Neuronal stem cell (in vitro differentiated cells): ENCODE results near the gene RPS6KC1.
A peak's percentile ranks its signal among the peaks of the same experiment; 100 is the strongest.

Experiments used
- DNase-seq: peaks from one replicate; pipeline ENCODE4 v3.0.0-alpha.2; 2013; ENCODE audit warnings: low spot score
- H2AFZ ChIP-seq: one replicate; pipeline ENCODE4 v1.6.1; 2013; ENCODE audit warnings: mild to moderate bottlenecking, low read length, inconsistent platforms
- H2AK5ac ChIP-seq: 2 replicates; pipeline ENCODE4 v1.6.1; 2013; ENCODE audit warnings: low read depth, mild to moderate bottlenecking, inconsistent platforms, low read length, moderate library complexity, mixed read lengths
- H2BK120ac ChIP-seq: 2 replicates; pipeline ENCODE4 v1.6.1; 2013; ENCODE audit warnings: low read depth, mild to moderate bottlenecking, inconsistent platforms, low read length, moderate library complexity, mixed read lengths
- H2BK12ac ChIP-seq: one replicate; pipeline ENCODE4 v1.6.1; 2013; ENCODE audit warnings: low read length, inconsistent platforms
- H2BK15ac ChIP-seq: 2 replicates; pipeline ENCODE4 v1.6.1; 2013; ENCODE audit warnings: mild to moderate bottlenecking, low read length, inconsistent platforms, mixed read lengths
- H2BK5ac ChIP-seq: one replicate; pipeline ENCODE4 v1.6.1; 2013; ENCODE audit warnings: inconsistent platforms, mild to moderate bottlenecking, low read length, moderate library complexity
- H3K14ac ChIP-seq: one replicate; pipeline ENCODE4 v1.6.1; 2013; ENCODE audit warnings: low read length, inconsistent platforms
- H3K18ac ChIP-seq: 2 replicates; pipeline ENCODE4 v1.6.1; 2013; ENCODE audit warnings: low read length, inconsistent platforms
- H3K23ac ChIP-seq: 2 replicates; pipeline ENCODE4 v1.6.1; 2013; ENCODE audit warnings: low read depth, mild to moderate bottlenecking, mixed read lengths, low read length, inconsistent platforms; ENCODE audit not compliant: poor library complexity
- H3K27ac ChIP-seq: replicated peaks from 3 replicates; pipeline ENCODE4 v1.5.1; 2013; ENCODE audit warnings: low read length, inconsistent platforms
- H3K27me3 ChIP-seq, 3 experiments: 2 replicates each; pipeline ENCODE4 v1.6.1; 2013; ENCODE audit warnings: low read length in 3 of 3, mild to moderate bottlenecking in 2 of 3, inconsistent platforms in 1 of 3, low read depth in 1 of 3, mixed read lengths in 1 of 3, moderate library complexity in 1 of 3; ENCODE audit not compliant: control insufficient read depth in 3 of 3, insufficient read depth in 3 of 3
- H3K36me3 ChIP-seq, 2 donors: replicated peaks in 1 of 2; 2 replicates each; pipeline ENCODE4 v1.6.1; 2013; ENCODE audit warnings: low read length in 2 of 2; ENCODE audit not compliant: control insufficient read depth in 2 of 2, insufficient read depth in 2 of 2
- H3K4ac ChIP-seq: 2 replicates; pipeline ENCODE4 v1.6.1; 2013; ENCODE audit warnings: inconsistent platforms, mild to moderate bottlenecking, low read length, moderate library complexity
- H3K4me1 ChIP-seq, 2 donors: 1 replicate in 1 of 2; 2 replicates in 1 of 2; pipeline ENCODE4 v1.6.1; 2013; ENCODE audit warnings: low read length in 2 of 2, low read depth in 1 of 2; ENCODE audit not compliant: control insufficient read depth in 2 of 2, insufficient read depth in 1 of 2
- H3K4me2 ChIP-seq: one replicate; pipeline ENCODE4 v1.6.1; 2013; ENCODE audit warnings: mild to moderate bottlenecking, low read length, inconsistent platforms; ENCODE audit not compliant: insufficient read depth, poor library complexity, severe bottlenecking
- H3K4me3 ChIP-seq, 2 donors: 2 replicates each; pipeline ENCODE4 v1.5.1; 2013; ENCODE audit warnings: low read length in 2 of 2, mild to moderate bottlenecking in 2 of 2, inconsistent platforms in 1 of 2, moderate library complexity in 1 of 2
- H3K79me1 ChIP-seq: one replicate; pipeline ENCODE4 v1.6.1; 2013; ENCODE audit warnings: low read depth, mild to moderate bottlenecking, inconsistent platforms, low read length, moderate library complexity
- H3K9ac ChIP-seq: one replicate; pipeline ENCODE4 v1.6.1; 2013; ENCODE audit warnings: mild to moderate bottlenecking, low read depth, low read length, inconsistent platforms; ENCODE audit not compliant: poor library complexity
- H3K9me3 ChIP-seq, 2 donors: replicated peaks in 1 of 2; 2 replicates each; pipeline versions ENCODE3 to v1.6.1; 2013; ENCODE audit warnings: low read length in 2 of 2, mild to moderate bottlenecking in 2 of 2, inconsistent platforms in 1 of 2, low read depth in 1 of 2, mixed read lengths in 1 of 2, moderate library complexity in 1 of 2; ENCODE audit not compliant: control insufficient read depth in 2 of 2, insufficient read depth in 1 of 2
- H4K8ac ChIP-seq: one replicate; pipeline ENCODE4 v1.6.1; 2013; ENCODE audit warnings: low read depth, mild to moderate bottlenecking, inconsistent platforms, low read length, moderate library complexity
- H4K91ac ChIP-seq: one replicate; pipeline ENCODE4 v1.6.1; 2013; ENCODE audit warnings: low read length, low read depth, mild to moderate bottlenecking, inconsistent platforms; ENCODE audit not compliant: poor library complexity
- WGBS, 2 donors: extraction: QIAGEN DNeasy Blood & Tissue Kit; methylation state at CpG; one replicate each; pipeline ENCODE4 v1.1.7; 2013; ENCODE audit warnings: missing lambda C conversion rate in 2 of 2, mixed read lengths in 1 of 2; ENCODE audit not compliant: insufficient read length in 2 of 2, insufficient replicate concordance in 1 of 2; ENCODE audit errors: extremely low coverage in 2 of 2; 5-methylcytosine and 5-hydroxymethylcytosine counted together

Gene RPS6KC1

DNA sequence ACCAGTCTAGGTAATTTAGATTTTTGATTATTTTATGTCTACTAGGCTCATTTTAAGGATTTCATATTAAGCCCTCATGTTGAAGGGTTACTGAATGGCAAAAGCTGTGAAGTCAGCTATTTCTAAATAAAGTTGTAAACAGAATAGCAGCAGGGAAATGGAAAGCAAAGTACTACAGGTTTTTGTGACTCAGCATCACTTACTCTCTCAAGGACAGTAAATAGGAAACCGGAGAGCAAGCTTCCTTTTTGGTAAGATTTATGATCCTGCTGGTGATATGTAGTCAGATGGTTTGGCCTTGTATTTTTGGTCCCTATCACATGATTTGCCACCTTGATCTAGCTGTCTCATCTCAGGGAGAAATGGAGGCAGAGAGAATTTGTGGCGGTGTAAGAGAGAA, 226.0 kb downstream of the RPS6KC1 start:
- peaks cover 0 to 13% of the 10 kb centered on the region in 2 donors for H3K4me1 ChIP-seq
- no peak for DNase-seq
- H4K91ac ChIP-seq, result no peak overlapping the region
- H3K9ac ChIP-seq, result no peak overlapping the region
- H3K27me3 ChIP-seq, result no peaks in the 10 kb centered on the region
- no peaks in the 10 kb centered on the region for H3K79me1 ChIP-seq
- no peak overlapping the region for H3K4ac ChIP-seq
- H3K4me3 ChIP-seq, result no peak overlapping the region
- H2AFZ ChIP-seq, result no peak overlapping the region
- no peak overlapping the region for H2BK120ac ChIP-seq
- H2BK12ac ChIP-seq, result no peak overlapping the region
- H2BK15ac ChIP-seq, result no peak overlapping the region
- WGBS, 2 donors, result no CpG with 5 or more reads among the region's 2 CpGs
- no peak overlapping the region for H3K23ac ChIP-seq
- H3K4me2 ChIP-seq, result no peak overlapping the region
- no peak overlapping the region for H4K8ac ChIP-seq
- H2AK5ac ChIP-seq, result no peak overlapping the region
- no peaks in the 10 kb centered on the region for H3K9me3 ChIP-seq
- H3K27ac ChIP-seq, result no peak overlapping the region
- H3K18ac ChIP-seq, result no peak overlapping the region
- H3K14ac ChIP-seq, result no peak overlapping the region
- no peak overlapping the region for H2BK5ac ChIP-seq
- peaks cover 0 to 9% of the 10 kb centered on the region in 2 donors for H3K36me3 ChIP-seq

DNA sequence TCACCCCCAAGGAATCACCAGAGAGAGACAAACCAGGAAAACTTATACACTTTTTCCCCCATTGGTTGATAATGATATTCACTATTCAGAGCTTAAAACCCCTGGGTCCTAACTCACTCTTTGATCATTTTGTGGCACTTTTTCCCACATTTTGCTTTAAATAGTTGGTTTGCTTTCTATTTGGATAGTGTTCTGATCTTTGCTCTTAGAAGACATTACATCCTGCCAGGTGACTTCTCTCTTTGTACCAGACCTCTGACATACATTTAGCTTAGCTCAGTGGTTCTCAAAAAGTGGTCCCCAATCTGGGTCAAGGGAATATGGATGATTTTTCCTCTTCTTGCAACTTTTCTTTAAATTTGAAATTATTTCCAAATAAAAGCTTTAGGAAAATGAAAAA, 228.4 kb downstream of the RPS6KC1 start:
- Histone ChIP-seq H3K4me3 (no peak overlapping the region), H3K9me3 (no peaks in the 10 kb centered on the region), H3K27ac (no peak overlapping the region), H2AFZ (no peak overlapping the region), H3K14ac (no peak overlapping the region), H3K79me1 (no peaks in the 10 kb centered on the region), H2BK15ac (no peak overlapping the region), H3K4me2 (no peak overlapping the region), H3K18ac (no peak overlapping the region), H3K27me3 (no peaks in the 10 kb centered on the region), H4K91ac (no peak overlapping the region), H2BK12ac (no peak overlapping the region), H3K4me1 (peaks cover 0 to 14% of the 10 kb centered on the region in 2 donors), H2BK5ac (no peak overlapping the region), H3K4ac (no peak overlapping the region), H3K36me3 (no peaks in the 10 kb centered on the region), H3K23ac (no peak overlapping the region), H3K9ac (no peak overlapping the region), H4K8ac (no peak overlapping the region), H2AK5ac (no peak overlapping the region), H2BK120ac (no peak overlapping the region)
- DNase-seq, result no peak

DNA sequence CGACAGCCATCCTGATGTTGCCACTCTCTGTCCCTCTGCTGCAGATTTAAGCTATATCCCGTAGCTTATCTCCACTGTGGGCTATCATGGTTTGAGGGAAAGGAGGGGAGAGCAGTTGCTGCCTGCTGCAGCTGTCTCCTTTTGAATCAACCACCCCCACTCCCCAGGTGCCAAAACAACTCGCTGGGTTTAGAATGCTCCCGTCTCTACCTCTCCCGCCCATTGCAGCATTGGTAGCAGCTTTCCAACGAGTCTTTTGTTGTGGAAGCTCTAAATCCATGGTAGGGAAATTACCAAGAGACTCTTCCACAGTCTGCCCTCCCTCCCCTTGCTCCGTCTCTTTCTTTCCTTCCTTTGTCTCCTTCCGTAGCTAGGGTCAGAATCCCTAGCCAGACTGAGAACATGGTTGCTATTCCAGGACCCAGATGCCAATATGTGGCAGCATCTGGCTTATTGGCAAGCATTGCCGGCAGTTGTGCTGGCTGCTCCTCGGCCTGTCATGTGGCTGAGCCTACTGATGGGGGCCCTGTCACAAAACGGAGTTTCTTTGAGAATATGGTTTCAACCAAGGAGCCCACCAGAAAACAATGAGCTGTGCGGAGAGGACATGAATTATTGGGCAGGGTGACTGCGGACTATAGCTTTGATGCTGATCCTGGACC, 230.7 kb downstream of the RPS6KC1 start:
- no peaks in the 10 kb centered on the region for H3K9me3 ChIP-seq
- no peak overlapping the region for H2BK5ac ChIP-seq
- H3K4me3 ChIP-seq, result no peak overlapping the region
- peaks cover 0 to 14% of the 10 kb centered on the region in 2 donors for H3K4me1 ChIP-seq
- H3K23ac ChIP-seq, result no peak overlapping the region
- DNase-seq, result no peak
- peak overlapping the region; percentile 68 for H3K18ac ChIP-seq
- no peak overlapping the region for H3K4ac ChIP-seq
- H2AK5ac ChIP-seq, result no peak overlapping the region
- H3K14ac ChIP-seq, result no peak overlapping the region
- H4K91ac ChIP-seq, result peak overlapping the region; percentile 14
- H2BK120ac ChIP-seq, result no peak overlapping the region
- H3K4me2 ChIP-seq, result no peak overlapping the region
- H3K27ac ChIP-seq, result peak overlapping the region; percentile 5
- no peak overlapping the region for H4K8ac ChIP-seq
- no peaks in the 10 kb centered on the region for H3K36me3 ChIP-seq
- H3K9ac ChIP-seq, result peak overlapping the region; percentile 45
- no peaks in the 10 kb centered on the region for H3K27me3 ChIP-seq
- no peak overlapping the region for H2AFZ ChIP-seq
- WGBS, 2 donors, result no CpG with 5 or more reads among the region's 13 CpGs
- no peak overlapping the region for H2BK12ac ChIP-seq
- H2BK15ac ChIP-seq, result no peak overlapping the region
- no peaks in the 10 kb centered on the region for H3K79me1 ChIP-seq

DNA sequence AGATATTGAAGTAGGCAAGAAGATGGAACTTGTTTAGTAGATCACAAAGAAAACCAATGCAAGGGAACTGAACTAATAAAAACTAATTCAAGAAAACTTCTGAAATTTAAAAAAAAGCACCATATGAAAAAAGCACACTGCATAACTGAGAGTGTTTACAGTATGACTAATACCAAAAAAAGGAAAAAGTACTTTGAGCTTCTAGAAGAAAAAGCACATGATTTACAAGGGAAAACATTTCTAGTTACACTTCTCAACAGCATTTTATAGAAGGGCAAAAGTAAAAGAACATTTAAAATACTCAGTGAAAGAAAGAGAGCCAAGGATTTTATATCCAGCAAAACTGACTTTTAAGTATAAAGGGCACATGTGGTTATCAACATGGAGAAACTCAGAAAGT, 233.6 kb downstream of the RPS6KC1 start:
- no peak overlapping the region for H2BK12ac ChIP-seq
- H3K79me1 ChIP-seq, result no peaks in the 10 kb centered on the region
- H4K8ac ChIP-seq, result no peak overlapping the region
- H3K23ac ChIP-seq, result no peak overlapping the region
- H3K36me3 ChIP-seq, result no peaks in the 10 kb centered on the region
- no peak overlapping the region for H3K9ac ChIP-seq
- no peak overlapping the region for H3K14ac ChIP-seq
- peaks cover 0 to 14% of the 10 kb centered on the region in 2 donors for H3K4me1 ChIP-seq
- no peak overlapping the region for H3K4me2 ChIP-seq
- no peak overlapping the region for H3K4ac ChIP-seq
- no peak overlapping the region for H3K18ac ChIP-seq
- DNase-seq, result no peak
- no peak overlapping the region for H3K4me3 ChIP-seq
- no peak overlapping the region for H2AFZ ChIP-seq
- H2BK15ac ChIP-seq, result no peak overlapping the region
- no peak overlapping the region for H2BK5ac ChIP-seq
- no peak overlapping the region for H2AK5ac ChIP-seq
- no peak overlapping the region for H4K91ac ChIP-seq
- H3K9me3 ChIP-seq, result no peaks in the 10 kb centered on the region
- H3K27ac ChIP-seq, result no peak overlapping the region
- no peak overlapping the region for H2BK120ac ChIP-seq
- no peaks in the 10 kb centered on the region for H3K27me3 ChIP-seq
